Measurements from ENCODE around the gene TTLL11.

TTLL11 gene

DNA sequence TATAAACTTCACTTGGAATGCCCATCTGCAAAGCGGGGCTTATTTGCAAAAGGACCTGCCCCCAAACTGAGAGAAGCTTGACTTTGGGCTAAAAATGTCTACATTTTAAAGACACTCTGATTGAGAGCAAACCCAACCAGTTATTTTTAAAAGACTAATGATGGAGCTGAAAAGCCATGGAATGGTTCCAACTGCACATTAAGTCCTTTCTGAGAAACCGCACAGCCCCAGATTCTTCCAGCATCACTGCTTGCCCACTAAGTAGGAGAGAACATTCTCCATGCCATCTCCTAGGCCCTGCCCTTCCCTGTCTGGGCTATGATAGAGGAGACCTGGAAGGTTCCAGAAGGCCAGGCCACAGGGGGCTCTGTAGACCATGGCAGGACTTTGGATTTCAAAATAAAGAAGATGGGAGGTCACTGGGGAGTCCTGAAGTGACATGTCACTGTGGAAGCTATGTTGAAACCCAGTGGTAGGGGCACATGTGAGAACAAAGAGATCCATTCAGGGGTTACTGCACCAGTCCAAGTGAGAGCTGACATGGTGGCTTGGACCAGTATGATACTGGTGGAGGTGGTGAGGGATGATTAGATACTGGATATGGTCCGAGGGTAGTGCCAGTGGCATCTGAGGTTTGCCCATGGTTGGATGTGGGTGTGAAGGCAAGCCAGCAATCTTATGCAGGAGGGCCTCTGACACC lies 262.5 kb downstream of the TTLL11 start:
- no peak for DNase-seq (ENCODE audit: low spot score)

DNA sequence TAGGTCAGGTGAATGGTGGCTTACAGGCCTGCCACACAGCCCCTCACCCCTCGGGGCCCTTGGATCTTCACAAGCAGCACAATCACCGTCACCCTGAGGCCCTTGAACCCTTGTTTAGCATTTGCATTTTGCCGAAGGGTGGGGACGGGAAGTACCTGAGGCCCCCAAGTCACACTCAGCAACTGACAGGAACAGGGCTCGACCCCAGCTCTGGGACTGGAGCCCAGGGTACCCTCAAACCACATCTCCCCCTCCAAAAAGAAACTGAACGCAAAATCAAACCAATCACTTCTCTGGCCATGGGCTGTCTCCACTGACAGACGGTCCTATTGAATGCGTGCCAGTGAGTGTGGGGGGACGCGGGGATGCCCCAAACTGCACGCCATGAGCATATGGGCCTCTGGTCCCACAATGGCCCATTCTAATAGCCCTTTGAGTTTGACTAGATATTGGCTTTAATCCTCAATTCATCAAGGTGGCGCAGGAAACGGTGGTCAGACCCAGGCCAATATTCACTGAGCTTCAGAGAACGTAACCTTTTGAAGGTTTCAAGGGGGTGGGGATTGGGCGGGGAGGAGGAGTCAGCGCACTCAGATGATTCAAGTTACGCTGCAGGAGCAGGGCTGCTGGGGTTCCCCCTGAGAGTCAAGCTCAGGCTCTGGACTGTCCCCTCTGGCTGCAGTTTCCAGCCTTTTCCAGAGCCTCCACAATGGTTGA lies 265.7 kb downstream of the TTLL11 start:
- no peak for DNase-seq (ENCODE audit: low spot score)

DNA sequence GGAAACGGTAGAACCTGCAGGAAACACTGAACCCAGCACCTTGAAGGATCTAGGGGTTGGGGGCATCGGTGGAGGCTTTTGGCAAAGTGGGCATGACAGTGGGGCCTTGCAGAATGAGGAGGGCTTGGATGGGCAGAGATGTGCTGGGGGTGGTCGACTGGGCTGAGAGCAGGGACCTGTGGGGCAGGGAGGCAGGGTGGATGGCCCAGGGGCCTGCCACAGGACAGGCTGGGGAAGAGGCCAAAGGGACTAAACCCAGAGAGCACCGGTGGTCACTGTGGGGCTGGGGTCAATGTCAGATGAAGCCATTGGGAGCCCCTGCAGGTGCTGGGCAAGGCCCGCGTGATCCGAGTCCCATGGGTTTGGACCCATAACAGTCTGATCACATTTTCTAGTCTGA lies 266.4 kb downstream of the TTLL11 start:
- DNase-seq (ENCODE audit: low spot score) = no peak

DNA sequence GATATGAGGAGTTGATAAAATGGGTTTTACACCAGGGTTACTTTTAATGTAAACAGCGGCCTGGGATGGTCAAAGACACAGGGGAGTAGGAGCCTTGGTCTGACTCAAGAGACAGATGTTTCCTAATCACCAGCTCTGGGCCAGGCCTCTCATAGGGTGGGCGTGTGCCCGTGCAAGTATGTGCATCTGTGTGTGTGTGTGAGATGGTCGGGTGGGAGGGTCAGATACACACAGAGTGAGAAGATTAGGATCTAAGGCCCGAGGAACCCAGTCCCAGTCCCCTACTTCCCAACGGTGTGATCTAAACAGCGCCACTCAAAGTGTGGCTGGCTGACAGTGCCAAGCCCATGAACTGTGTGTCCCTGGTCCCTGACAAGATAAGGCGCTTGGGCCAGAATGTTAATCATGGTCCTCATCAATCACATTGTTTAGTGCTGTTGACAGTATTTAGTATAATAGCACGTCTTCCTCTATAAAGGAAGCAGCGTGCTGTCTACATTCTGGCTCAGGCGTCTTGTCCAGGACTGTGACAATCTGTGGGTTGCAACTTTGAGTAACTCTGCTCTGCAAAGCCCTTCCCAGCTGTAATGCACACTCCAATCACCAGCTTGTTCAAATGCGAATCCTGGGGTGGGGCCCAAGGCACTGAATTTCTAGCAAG lies 267.9 kb downstream of the TTLL11 start:
- peak; percentile 63 for DNase-seq (ENCODE audit: low spot score)

DNA sequence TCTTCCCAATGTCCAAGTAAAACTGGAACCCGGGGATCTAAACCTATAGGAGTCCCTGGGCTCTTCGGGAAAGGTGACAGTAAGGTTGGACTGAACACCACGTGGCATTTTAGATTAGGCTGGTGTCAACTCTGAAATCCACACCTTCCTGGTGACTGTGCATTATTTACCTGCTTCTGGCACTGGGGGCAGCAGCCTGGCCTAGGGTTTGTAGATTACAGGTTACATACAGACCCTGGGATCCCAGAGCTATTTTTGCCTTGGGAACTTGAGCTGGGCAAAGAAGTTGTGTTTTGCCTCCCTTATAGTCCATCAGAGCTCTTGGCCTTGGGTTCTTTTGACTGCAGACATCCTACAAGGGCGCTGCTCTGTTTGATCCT lies 268.5 kb downstream of the TTLL11 start:
- DNase-seq (ENCODE audit: low spot score) = peak; percentile 55

DNA sequence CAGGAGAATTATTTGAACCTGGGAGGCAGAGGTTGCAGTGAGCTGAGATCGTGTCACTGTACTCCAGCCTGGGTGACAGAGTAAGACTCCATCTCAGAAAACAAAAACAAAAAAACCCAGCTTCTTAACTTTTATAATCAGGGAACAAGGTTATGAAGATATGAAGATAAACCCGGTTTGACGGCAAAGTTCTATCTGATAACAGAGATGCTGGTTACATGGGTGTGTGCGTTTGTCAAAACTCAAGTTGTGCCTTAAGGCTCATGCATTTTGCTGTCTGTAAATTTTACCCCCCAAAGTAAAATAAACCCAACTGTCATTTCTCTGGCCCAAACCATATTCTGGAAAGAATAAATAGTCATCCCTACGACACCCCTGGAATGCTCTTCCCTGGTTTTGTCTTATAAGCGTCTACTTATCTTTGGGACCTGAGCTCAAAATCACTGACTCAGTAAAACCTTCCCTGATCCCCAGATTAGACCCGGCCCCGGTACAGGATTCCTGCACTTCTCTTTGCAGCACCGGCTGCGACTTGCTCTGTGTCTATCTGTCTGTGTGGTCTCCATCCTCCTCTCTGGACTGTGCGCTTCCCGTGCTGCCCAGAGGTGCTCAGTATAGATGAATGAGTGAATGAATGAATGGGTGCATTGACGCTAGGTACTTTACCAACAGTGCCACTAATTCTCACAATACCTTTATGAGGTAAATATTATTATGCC lies 269.5 kb downstream of the TTLL11 start:
- no peak for DNase-seq (ENCODE audit: low spot score)

DNA sequence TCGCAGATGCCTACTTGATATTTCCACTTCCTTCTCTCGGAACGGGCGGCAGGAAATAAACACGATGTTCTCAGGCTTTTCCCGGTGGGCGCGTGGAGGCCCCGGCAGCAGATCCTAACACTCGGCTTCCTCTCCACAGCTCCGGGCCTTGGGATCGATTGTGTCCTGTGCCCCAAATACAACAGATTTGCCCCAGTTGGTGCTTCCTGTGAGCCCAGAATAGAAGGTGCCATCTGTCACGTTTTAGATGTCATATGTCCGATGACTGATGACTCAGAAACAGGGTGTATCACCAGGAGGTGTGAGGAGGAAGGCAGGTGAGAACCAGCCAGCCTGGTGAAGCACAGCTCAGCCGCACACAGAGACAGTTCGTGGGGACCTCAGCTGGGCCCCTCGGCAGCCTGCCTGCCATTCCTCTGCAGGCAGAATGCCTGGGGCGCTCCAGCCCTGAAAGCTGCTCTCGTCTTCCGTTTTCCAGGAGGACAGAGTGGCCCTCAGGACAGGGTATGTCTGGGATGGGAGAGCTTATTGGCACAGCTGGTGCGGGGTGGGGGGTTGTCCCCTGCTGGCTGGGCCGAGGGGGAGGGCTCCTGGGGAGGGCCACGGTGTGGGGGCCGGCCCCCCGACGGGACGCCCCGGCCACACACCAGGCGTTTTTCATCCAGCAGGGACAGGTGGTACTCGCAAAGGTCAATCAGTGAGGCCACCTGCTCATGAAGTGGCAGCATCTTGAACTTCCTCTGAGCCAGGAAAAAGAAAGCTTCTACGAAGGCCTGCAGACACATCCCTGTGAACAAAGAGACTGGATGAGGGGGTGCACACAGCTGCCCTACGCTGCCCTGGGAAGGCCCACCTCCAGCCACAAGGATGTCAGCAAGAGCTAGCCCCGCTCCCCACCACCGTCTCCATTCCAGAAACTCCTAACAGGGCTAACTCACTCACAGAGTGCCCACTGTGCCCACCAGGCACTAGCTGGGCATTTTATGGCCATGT lies 270.7 kb downstream of the TTLL11 start:
- DNase-seq (ENCODE audit: low spot score) = no peak

DNA sequence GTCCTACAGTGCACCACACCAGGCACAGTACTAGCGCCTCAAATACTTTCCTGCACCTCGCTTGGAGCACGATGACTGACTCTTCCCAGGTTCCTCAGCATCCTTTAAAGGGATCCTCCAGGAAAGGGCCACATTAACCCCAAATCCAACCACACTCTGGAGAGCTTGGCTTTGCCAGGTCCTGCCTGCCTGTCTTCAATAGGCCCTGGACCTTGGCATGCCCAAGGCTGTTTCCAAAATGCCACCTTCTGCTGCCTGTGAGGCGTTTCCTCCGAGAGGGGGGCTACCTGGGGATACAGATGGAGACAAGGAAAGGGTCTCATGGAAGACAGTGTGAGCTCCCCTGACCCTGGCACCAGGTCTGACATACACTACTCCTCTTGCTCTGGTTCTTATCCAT lies 271.8 kb downstream of the TTLL11 start:
- no peak for DNase-seq (ENCODE audit: low spot score)

DNA sequence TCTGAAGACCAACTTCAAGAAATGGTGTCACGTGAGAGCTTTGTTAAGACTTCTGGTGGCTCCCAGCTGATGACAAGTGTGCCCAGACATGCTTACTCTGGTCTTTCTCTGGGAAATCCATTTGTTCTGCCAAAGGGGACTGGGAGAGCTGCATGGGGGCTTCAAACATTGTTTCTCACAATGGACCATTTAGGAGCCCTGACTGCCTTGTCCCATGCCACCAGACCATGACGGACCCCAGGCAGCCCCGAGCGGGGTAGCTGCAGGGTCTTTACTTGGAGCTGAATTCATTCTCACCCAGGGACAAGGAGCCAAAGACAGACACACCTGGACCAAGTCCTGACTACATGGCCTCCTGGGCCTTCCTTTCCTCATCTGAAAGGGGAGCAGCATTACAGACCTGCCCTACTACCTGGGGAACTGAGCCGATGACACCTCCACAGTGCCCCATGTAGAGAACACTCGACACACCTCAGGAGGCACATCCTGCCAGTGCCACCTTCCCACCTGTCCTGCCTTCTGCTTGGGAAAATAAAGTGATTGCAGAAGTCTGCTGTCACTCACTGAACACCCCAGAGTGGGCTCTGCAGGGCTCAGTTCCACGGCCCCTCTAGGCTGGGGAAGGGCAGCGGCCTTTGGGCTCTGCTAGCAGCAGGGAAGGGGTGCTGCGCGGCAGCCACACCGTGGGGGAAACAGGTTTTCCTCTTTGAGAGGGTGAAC lies 272.7 kb downstream of the TTLL11 start:
- DNase-seq (ENCODE audit: low spot score) = no peak

DNA sequence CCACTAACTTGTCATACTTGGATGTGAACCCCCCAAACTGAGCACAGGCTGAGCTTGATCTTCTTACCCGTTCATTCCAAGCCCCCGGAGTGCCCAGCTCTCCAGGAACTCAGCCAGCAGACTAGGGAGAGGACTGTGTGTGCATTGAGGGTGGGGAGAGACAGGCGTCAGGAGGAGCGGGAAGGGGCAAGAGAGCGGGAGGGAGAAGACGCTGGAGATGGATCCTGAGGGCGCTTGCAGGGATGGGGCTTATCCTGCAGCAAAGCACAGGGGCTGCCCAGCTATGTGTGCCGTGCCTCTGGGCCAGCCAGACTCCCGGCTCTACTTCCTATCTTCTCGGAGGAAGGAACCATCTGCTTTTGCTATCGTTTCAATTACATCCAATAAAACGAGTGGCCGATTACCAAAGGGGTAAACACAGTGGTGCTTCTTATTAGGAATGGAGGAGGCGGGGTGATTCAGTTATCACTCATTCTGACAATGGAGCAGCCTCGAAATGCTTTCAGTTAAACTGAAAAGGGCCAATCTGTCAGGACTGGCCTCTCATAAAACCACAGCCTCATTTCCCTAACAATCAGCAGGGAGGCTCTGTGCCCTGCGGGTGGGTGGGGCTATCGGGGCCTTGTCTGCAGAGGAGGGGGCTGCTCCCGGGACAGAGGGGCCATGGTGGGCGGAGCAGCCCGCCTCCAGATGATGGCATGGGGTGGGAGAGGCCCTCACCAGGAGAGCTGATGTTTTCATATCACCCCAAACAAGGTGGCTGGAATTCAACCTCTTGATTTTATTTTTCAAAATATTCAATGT lies 273.5 kb downstream of the TTLL11 start:
- peak; percentile 24 for DNase-seq (ENCODE audit: low spot score)

DNA sequence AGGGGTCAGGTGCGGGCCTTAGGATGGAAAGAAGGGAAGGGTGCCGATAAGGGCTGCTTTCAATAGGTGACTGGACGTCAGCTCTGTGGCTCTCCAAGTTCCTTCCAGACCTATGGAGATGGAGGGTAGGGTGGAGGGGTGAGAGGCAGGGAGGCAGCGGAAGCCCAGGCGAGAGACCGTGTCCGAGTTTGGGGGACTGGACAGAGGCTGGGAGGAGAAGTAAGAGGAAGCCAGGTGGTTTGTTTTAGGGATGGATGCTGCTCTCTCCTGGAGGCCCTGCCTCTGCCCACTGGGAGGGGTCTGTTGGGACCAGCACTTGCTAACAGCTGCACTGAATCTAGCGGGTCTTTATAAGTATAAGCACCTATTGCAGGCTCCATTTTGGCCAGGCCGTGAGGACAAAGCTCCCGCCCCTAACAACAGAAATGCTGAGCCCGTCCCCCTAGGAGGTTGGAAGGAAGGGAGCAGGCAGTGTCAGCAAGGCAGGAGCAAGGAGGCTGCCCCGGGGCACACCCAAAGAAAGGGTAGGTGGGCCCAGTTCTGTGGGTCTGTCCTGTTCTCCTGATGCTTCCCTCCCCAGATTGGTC lies 274.2 kb downstream of the TTLL11 start:
- no peak for DNase-seq (ENCODE audit: low spot score)

DNA sequence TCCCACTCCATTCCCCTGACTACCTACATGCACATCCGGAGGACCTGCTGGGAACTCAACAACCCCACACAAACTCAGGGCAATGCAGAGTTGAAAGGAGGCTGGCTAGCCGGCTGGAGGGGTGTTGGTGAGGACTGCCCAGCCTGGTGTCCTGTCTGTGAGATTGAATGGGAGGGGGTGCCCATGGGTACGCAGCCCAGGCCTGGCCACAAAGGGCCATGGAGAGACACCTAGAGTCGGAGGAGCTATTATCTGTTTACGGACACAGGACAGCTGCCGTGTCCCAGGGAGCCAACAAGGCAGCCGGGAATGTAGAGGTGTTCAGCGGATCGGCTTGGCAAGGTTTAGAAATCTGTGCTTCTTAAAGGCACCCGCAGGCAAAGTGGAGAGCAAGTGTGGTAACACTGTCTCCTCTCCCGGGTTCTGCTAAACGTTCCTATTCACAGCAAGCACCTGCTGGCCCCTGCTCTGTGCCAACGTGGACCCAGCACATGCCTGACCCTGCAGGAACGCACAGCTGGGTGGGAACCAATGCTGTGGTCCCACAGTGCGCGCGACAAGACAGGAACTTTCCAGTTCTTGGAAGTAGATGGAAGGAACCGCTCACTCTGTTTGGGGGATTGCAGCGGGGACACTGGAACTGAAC lies 275.0 kb downstream of the TTLL11 start:
- DNase-seq (ENCODE audit: low spot score) = no peak

DNA sequence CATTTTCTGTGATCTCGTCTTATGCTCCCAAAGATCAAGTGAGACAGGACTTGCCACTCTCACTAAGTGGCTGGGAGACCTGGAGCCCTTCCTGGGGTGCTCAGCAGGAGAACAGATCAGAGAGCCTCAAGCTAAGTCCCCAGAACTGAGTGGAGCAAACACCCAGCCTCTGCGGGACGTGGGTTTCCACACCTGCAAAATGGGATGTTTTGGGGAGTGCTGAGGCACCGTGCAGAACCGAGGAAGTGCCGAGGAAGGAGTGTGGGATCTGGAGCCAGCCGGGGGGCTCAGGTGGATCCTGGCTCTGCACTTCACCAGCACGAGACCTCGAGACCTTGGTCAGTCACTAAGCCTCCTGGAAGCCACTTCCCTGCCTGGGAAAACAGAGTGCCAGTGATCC lies 275.6 kb downstream of the TTLL11 start:
- no peak for DNase-seq (ENCODE audit: low spot score)

DNA sequence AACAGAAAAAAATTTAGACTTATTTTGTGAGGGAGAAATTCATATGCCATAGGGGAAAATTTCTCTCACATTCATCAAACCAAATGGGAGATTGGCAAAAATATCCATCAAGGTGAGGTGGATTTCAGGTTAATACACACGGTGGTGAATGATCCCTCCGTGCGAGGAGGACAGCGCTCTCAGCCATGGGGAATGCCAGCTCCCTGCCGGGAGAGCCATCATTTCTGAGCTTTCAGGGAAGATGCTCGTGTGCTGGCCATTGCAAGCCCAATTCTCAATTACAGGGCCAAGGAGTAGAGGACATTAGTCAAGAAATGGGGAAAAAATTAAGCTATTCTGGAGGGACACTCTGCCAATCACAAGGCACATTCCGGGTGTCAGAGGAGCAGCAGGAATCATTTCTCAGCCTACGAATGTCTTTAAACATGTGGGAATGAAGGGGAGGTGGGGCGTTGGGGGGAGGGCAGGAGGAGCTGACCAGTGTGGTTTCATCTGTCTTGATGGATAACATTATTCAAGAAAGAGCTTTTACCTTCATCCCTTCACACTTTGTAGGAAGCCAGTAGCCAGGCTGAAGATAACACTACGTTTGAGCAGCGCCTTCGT lies 276.2 kb downstream of the TTLL11 start:
- no peak for DNase-seq (ENCODE audit: low spot score)

DNA sequence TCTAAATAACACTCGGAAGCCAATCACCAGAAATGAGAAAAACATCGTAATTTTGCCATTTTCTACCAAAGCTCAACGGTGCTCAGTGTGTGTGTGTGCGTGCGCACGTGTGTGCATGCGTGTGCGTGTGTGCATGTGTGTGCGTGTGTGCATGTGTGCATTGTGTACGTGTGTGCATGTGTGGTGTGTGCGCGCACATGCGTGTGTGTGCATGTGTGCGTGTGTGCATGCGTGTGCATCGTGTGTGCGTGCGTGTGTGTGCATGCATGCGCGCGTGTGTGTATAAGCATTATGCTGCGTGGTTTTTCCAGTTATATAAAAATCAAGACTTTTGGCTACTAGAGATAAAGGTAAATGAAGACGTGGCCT lies 276.7 kb downstream of the TTLL11 start:
- no peak for DNase-seq (ENCODE audit: low spot score)

DNA sequence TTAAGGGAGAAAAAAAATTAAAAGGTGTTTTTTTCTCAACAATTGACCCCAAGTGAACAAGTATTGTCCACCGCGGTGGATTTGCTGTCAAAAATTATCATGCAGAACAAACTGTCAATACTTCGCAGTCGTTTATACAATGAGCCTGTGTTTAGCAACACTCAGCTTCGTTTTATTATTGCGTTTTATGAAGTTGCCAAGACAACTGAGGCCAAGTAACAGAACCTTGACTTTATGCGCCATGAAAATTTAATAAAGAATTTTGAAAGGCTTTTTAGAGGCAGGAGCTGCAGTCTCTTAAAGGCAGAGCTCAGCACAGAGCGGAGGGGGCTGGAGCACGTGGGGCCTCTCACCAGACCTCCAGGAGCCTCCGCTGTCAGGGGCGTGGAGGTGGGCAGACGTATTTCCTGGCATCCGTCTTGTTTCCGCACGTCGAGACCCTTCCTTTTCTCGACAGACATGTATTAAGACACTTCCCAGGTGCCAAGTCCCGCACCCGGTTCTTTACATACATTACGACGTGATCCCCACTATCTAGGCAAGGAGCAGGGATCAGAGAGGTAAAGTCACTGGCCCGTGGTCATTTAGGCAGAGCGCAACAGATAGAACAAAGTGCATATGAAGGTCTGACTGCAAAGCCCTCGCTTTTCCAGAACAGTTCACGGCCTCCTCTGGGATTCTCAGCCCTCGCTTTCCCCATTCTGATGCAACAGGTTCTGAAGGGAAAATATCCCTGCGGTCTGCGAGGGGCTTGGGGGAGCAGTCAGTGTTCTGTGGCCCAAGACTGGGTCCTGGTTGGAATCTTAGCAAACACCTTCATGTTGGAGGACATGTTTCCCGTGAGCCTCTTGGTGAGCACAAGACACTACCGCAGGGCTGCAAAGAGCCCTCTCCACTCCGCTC lies 277.3 kb downstream of the TTLL11 start:
- DNase-seq (ENCODE audit: low spot score) = no peak

DNA sequence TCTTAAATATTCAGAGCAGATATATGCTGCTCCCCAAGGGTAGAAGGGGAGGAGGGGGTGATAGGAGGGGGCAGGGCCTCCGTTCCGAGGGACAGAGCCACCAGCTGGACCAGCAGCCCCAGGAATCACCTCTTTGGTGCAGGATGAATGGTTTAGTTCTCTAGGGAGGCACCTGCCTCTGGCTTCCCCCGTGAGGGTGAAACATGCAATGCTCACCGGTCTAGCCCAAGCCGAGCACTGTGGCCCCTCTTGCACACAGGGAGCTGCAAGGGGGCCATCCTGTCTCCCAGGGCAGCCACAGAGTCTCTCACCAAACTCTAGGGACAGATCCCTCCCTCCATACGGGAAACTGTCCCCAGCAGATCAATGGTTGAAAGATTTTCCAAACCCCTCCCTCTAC lies 278.0 kb downstream of the TTLL11 start:
- DNase-seq (ENCODE audit: low spot score) = no peak

DNA sequence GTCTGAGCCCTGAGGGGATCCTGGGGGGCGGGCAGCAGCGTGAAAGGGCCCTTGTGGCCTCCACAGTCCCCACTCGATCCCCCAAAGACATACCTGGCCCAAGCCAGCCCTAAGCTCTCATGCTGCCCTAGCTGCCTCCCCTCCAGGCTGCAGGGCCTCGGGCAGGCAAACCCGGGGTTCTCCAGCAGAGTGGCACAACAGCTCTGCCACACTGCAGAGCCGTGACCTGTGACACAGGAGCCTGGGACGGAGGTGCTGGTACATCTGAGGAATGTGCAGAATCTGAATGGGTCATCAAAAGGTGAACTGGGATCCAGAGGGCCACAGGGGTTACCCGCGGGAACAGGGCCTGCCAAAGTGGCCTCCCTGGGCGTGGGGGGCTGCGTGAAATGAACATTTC lies 278.5 kb downstream of the TTLL11 start:
- no peak for DNase-seq (ENCODE audit: low spot score)

All from hematopoietic multipotent progenitor cell treated with erythropoietin and hydrocortisone succinate and interleukin-3 and kit ligand, for 15 days (in vitro differentiated cells).